ENCODE data around the gene RIC8A. TPM values are rescaled to one million over a fixed set of nuclear protein-coding genes. Genes with fewer than 3 reads are reported as not detected.
"Not testable (repeated sequence)": the region's sequence is repeated elsewhere in the genome, so short reads cannot be mapped to it uniquely, and the experiment has no call there.

The RIC8A gene
- 125 and 136 TPM in 2 replicates for total RNA-seq (2014; rRNA removed; shearing (Covaris generic))
- 92.0 and 97.6 TPM in 2 replicates for total RNA-seq (2022)
- percentile 62 among the genes with signal in this experiment for Bru-seq, nascent RNA
- percentile 77 among the genes with signal in this experiment for BruChase-seq, experiment 1, labeled RNA remaining after a 6-hour chase
- percentile 82 among the genes with signal in this experiment for BruChase-seq, experiment 2, labeled RNA remaining after a 2-hour chase
- long read RNA-seq, transcript RIC8A-203 (10 exons, 3,703 nt), result major isoform, 30 of 44 reads
- long read RNA-seq, partial matches to known transcripts, result 3 of 44 reads
- long read RNA-seq, other reads (novel, unspliced or antisense), result 9 of 44 reads

DNA sequence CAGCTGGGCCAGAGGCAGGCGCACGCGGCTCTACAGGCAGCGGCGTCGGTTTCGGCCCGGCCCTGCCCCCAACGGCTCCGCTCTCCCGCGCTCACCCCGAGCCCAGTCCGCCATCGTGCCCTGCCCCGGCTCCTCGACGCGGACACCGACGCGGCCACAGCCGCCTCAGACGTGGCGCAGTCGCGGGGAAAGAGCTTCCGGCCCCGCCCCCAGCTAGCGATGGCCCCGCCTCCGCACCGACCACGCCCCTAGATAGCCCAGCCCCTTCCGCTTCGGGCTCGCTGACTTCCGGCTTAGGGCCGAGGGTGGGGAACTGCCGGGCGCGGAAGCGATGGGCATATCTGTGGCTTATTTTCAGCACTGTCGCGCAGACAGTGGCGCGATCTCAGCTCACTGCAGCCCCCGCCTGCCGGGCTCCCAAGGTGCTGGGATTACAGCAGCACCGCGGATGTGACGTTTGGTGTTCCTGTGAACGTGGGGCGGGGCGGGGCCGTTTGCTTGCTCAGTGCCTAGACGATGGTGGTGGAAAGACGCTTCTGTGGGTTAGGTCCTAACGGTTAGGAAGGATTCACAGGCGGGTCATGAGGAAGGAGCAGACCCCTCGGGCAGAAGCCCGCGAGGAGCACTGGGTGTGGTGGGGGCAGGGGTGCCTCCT, at the start of gene RIC8A, which contains the start of gene BET1L:
Gene RIC8A (plus strand): TSS at position 501 of the 655 bp plus-strand sequence. CDS start 1,147 bp downstream, outside the sequence.
Gene BET1L (minus strand): TSS at position 192 of the 655 bp plus-strand sequence. CDS start 78 bp downstream, at position 114.
- ChIA-PET CTCF (ENCODE audit: unreplicated experiment) (no interaction called here), POLR2A (interaction anchor here (0.7 to 1.8 kb wide), 7 partner anchors 9 to 200 kb away, joined by 3 to 8 read pairs (median 6); partner anchors contain the start of gene SIRT3)
- Histone ChIP-seq H3K36me3 (ENCODE audit: insufficient read depth, low read length) (peaks cover 56% of the 10 kb centered on the region), H2AFZ (ENCODE audit: low read length) (peak within 1 kb of the TSS; percentile 41; the same call in 1 of the 2 replicates), H3K9me2 (ENCODE audit: insufficient read depth, low read length) (no peaks in the 10 kb centered on the region), H3K79me2 (ENCODE audit: insufficient read depth, low read depth, low read length) (peaks cover 36% of the 10 kb centered on the region), H3K9me3 (ENCODE audit: low read length) (no peaks in the 10 kb centered on the region), H3K27ac (ENCODE audit: low read depth, low read length, poor library complexity, severe bottlenecking) (peak within 1 kb of the TSS; percentile 97), H3K4me3 (ENCODE audit: low read depth, low read length, poor library complexity, severe bottlenecking) (peak within 1 kb of the TSS; percentile 98), H4K20me1 (ENCODE audit: insufficient read depth, low read length) (no peaks in the 10 kb centered on the region), H3K4me2 (ENCODE audit: low read length) (peak within 1 kb of the TSS; percentile 90), H3K4me1 (ENCODE audit: insufficient read depth, low read length, poor library complexity, severe bottlenecking) (peaks cover 26% of the 10 kb centered on the region)
- no TSS peak for BruUV-seq (replicated peaks)
- peak; percentile 99 for DNase-seq (ENCODE audit: low spot score)
- TF ChIP-seq EZH2phosphoT487 (IDR thresholded peaks at IDR 0.05; ENCODE audit: borderline replicate concordance, low read depth, low read length), result no peak
- TF ChIP-seq, protein P1, sequence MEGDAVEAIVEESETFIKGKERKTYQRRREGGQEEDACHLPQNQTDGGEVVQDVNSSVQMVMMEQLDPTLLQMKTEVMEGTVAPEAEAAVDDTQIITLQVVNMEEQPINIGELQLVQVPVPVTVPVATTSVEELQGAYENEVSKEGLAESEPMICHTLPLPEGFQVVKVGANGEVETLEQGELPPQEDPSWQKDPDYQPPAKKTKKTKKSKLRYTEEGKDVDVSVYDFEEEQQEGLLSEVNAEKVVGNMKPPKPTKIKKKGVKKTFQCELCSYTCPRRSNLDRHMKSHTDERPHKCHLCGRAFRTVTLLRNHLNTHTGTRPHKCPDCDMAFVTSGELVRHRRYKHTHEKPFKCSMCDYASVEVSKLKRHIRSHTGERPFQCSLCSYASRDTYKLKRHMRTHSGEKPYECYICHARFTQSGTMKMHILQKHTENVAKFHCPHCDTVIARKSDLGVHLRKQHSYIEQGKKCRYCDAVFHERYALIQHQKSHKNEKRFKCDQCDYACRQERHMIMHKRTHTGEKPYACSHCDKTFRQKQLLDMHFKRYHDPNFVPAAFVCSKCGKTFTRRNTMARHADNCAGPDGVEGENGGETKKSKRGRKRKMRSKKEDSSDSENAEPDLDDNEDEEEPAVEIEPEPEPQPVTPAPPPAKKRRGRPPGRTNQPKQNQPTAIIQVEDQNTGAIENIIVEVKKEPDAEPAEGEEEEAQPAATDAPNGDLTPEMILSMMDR (conservative IDR thresholded peaks at IDR 0.05; ENCODE audit: low read length), result no peak
- intact Hi-C loops (cut with micrococcal nuclease; ENCODE audit: unreplicated experiment), result loop anchor here (1.0 to 5.0 kb wide), 5 partner anchors 29 to 300 kb away; partner anchors contain the start of genes PSMD13, PTDSS2, RNH1 and SIRT3

DNA sequence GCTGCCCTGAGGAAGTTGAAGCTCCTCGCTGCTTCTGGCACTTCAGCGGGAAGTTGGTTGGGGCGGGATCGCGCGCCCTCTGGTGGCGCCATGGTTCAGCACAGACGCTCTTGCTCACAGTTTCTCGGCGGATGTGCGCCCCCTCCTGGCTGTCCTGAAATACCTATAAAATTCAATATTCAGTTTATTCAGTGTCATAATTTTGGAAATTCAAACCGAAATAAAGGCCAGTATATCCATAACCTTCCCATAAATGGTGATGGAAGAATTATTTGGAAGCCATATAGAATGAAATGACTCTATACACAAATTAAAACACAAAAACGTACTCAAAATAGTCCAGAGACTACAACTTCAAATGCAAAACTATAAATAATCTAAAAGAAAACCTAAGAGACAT, 27.3 kb upstream of the RIC8A start:
- H3K4me2 ChIP-seq (ENCODE audit: low read length); POLR2A ChIA-PET; H3K9me2 ChIP-seq (ENCODE audit: insufficient read depth, low read length); H3K4me1 ChIP-seq (ENCODE audit: insufficient read depth, low read length, poor library complexity, severe bottlenecking); H3K27ac ChIP-seq (ENCODE audit: low read depth, low read length, poor library complexity, severe bottlenecking); CTCF ChIA-PET (ENCODE audit: unreplicated experiment); BruUV-seq (replicated peaks); H3K9me3 ChIP-seq (ENCODE audit: low read length); H2AFZ ChIP-seq (ENCODE audit: low read length); DNase-seq (ENCODE audit: low spot score); H3K36me3 ChIP-seq (ENCODE audit: insufficient read depth, low read length); H3K4me3 ChIP-seq (ENCODE audit: low read depth, low read length, poor library complexity, severe bottlenecking); intact Hi-C loops (cut with micrococcal nuclease; ENCODE audit: unreplicated experiment); H4K20me1 ChIP-seq (ENCODE audit: insufficient read depth, low read length); H3K79me2 ChIP-seq (ENCODE audit: insufficient read depth, low read depth, low read length): not testable (repeated sequence)
- TF ChIP-seq, protein P1 (conservative IDR thresholded peaks at IDR 0.05; ENCODE audit: low read length), result peak; percentile 53; the same call in 1 of the 2 replicates

Measured in OCI-LY7 (cell line).